ENCODE measurements around the gene ADARB2.

DNA sequence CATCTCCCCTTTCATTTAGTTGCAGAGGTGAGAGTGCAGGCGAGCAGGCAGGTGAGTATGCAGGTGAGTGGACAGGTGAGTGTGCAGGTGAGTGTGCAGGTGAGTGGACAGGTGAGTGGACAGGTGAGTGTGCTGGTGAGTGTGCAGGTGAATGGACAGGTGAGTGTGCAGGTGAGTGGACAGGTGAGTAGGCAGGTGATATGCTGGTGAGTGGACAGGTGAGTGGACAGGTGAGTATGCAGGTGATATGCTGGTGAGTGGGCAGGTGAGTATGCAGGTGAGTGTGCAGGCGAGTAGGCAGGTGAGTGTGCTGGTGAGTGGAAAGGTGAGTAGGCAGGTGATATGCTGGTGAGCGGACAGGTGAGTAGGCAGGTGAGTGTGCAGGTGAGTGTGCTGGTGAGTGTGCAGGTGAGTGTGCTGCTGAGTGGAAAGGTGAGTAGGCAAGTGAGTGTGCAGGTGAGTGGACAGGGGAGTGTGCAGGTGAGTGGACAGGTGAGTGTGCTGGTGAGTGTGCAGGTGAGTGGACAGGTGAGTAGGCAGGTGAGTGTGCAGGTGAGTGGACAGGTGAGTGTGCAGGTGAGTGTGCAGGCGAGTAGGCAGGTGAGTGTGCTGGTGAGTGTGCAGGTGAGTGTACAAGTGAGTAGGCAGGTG is 165.6 kb downstream of the ADARB2 start:
- TF ChIP-seq CTCF (conservative IDR thresholded peaks at IDR 0.05 in 1 of 2, IDR thresholded peaks at IDR 0.05 in 1 of 2; ENCODE audit: low read depth in 1 of 2, low read length in 2 of 2): no peak
- no peak for TF ChIP-seq EZH2 (IDR thresholded peaks at IDR 0.05; ENCODE audit: low read length, missing control alignments)
